ENCODE measurements around the gene KANSL3. TPM values are rescaled to one million over a fixed set of nuclear protein-coding genes. Genes with fewer than 3 reads are reported as not detected.

KANSL3 gene
- 23.8 TPM for polyA plus RNA-seq (2013, experiment 1 of 2)
- 23.9 TPM for polyA plus RNA-seq (2013, experiment 2 of 2)

DNA sequence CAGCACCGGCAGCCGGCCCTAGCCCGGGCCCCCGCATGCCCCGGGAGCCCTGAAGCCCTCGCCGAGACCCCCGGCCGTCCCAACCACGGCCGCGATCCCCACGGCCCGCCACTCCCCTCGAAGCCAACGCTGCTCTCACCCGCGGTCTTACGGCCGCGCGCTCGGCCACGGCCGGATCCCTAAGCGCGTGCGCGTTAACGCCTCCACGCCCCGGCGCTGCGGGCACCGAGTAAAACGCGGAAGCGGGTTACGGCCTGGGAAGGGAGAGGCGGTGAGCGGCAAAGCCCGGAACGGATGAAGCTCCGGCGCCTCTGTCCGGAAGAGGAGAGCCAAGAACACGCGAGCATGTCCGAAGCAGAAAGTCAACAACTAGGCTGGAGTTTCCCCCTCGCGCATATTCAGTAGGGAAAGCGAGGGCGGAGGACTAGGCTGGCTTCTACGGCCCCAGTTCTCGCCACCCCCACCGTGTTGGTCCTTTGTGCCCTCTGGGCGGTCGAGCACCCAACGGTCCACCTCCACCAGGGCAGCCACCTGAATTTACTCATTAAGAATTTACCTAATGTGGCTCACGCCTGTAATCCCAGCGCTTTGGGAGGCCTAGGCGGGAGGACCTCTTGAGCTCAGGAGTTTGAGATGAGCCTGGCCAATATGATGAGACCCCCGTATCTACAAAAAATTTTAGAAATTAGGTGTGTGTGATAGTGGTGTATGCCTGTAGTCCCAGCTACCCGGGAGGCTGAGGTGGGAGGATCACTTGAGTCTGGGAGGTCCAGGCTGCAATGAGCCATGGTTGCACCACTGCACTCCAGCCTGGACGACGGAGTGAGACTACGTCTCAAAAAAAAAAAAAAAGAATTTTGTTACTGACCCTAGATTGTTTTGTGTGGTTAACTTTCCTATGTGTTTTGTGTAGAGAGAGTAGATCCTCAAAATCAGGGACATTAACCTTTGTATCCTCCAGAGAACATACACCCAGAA, at the start of gene KANSL3:
KANSL3 (minus strand) TSS at position 169 of the 978 bp plus-strand sequence. CDS start 1,177 bp downstream, outside the sequence.
- Histone ChIP-seq H3K4me1 (ENCODE audit: control insufficient read depth in 2 of 2, insufficient read depth in 1 of 2, low read depth in 1 of 2, low read length in 2 of 2) (peaks cover 11 to 14% of the 10 kb centered on the region in 2 donors), H3K18ac (ENCODE audit: low read length) (peak within 1 kb of the TSS; percentile 98), H2BK120ac (ENCODE audit: low read depth, low read length) (no peak within 1 kb of the TSS), H3K4me3 (ENCODE audit: low read length in 2 of 2) (peak within 1 kb of the TSS; percentile 86 to 96), H2BK15ac (ENCODE audit: low read length) (peak within 1 kb of the TSS; percentile 99), H2AK5ac (ENCODE audit: low read depth, low read length) (peak within 1 kb of the TSS; percentile 19), H3K27ac (replicated peaks; ENCODE audit: low read length) (no peak within 1 kb of the TSS), H3K9ac (ENCODE audit: low read depth, low read length, poor library complexity) (peak within 1 kb of the TSS; percentile 93), H3K9me3 (replicated peaks in 1 of 2; ENCODE audit: control insufficient read depth in 2 of 2, insufficient read depth in 1 of 2, low read depth in 1 of 2, low read length in 2 of 2) (no peaks in the 10 kb centered on the region), H4K8ac (ENCODE audit: low read depth, low read length) (no peak within 1 kb of the TSS), H3K4me2 (ENCODE audit: insufficient read depth, low read length, poor library complexity, severe bottlenecking) (peak within 1 kb of the TSS; percentile 85), H3K36me3 (replicated peaks in 1 of 2; ENCODE audit: control insufficient read depth in 2 of 2, insufficient read depth in 2 of 2, low read length in 2 of 2) (peaks cover 4 to 32% of the 10 kb centered on the region in 2 donors), H3K4ac (ENCODE audit: low read length) (no peak within 1 kb of the TSS), H2BK5ac (ENCODE audit: low read length) (peak within 1 kb of the TSS; percentile 11), H3K79me1 (ENCODE audit: low read depth, low read length) (peaks cover 6% of the 10 kb centered on the region), H3K23ac (ENCODE audit: low read depth, low read length, poor library complexity) (peak within 1 kb of the TSS; percentile 100), H2AFZ (ENCODE audit: low read length) (peak within 1 kb of the TSS; percentile 97), H3K27me3 (ENCODE audit: control insufficient read depth in 3 of 3, insufficient read depth in 3 of 3, low read depth in 1 of 3, low read length in 3 of 3) (no peaks in the 10 kb centered on the region), H2BK12ac (ENCODE audit: low read length) (peak within 1 kb of the TSS; percentile 99), H3K14ac (ENCODE audit: low read length) (peak within 1 kb of the TSS; percentile 97), H4K91ac (ENCODE audit: low read depth, low read length, poor library complexity) (no peak within 1 kb of the TSS)
- peak; percentile 92 for DNase-seq (ENCODE audit: low spot score)
- WGBS, 2 donors (ENCODE audit: extremely low coverage in 2 of 2, insufficient read length in 2 of 2, insufficient replicate concordance in 1 of 2), result no CpG with 5 or more reads among the region's 67 CpGs

DNA sequence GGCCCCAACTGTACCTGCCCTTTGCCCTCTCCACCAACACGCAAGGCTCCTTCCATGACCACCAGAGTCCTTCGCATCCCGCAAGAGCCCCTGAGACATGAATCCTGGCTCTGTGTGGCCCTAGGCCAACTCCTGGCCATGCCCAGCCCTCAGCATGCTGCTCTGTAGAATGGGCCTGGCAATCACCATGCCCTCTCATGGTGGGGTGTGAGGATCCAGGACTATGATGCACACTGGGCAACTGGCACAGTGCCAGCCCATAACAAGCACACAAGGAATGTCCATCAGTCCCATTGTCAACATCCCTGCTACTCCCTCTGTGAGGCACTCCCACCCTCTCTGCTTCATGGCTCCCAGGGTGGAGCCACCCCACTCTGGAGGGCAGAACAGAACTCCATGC, 49.2 kb upstream of the KANSL3 start:
- H3K9ac ChIP-seq (ENCODE audit: low read depth, low read length, poor library complexity), result no peak overlapping the region
- H3K18ac ChIP-seq (ENCODE audit: low read length), result peak overlapping the region; percentile 74
- no peak overlapping the region for H2BK5ac ChIP-seq (ENCODE audit: low read length)
- H3K4me2 ChIP-seq (ENCODE audit: insufficient read depth, low read length, poor library complexity, severe bottlenecking), result no peak overlapping the region
- no peak for DNase-seq (ENCODE audit: low spot score)
- no CpG with 5 or more reads among the region's 3 CpGs for WGBS, 2 donors (ENCODE audit: extremely low coverage in 2 of 2, insufficient read length in 2 of 2, insufficient replicate concordance in 1 of 2)
- no peaks in the 10 kb centered on the region for H3K79me1 ChIP-seq (ENCODE audit: low read depth, low read length)
- no peak overlapping the region for H2AFZ ChIP-seq (ENCODE audit: low read length)
- H2BK15ac ChIP-seq (ENCODE audit: low read length), result no peak overlapping the region
- no peaks in the 10 kb centered on the region for H3K9me3 ChIP-seq (replicated peaks in 1 of 2; ENCODE audit: control insufficient read depth in 2 of 2, insufficient read depth in 1 of 2, low read depth in 1 of 2, low read length in 2 of 2)
- no peak overlapping the region for H3K14ac ChIP-seq (ENCODE audit: low read length)
- no peak overlapping the region for H4K91ac ChIP-seq (ENCODE audit: low read depth, low read length, poor library complexity)
- H4K8ac ChIP-seq (ENCODE audit: low read depth, low read length), result no peak overlapping the region
- H3K4me3 ChIP-seq (ENCODE audit: low read length in 2 of 2), result peak overlapping the region in 1 of 2 donors; percentile 7
- H2BK120ac ChIP-seq (ENCODE audit: low read depth, low read length), result no peak overlapping the region
- peaks cover 2 to 12% of the 10 kb centered on the region in 2 donors for H3K4me1 ChIP-seq (ENCODE audit: control insufficient read depth in 2 of 2, insufficient read depth in 1 of 2, low read depth in 1 of 2, low read length in 2 of 2)
- no peaks in the 10 kb centered on the region for H3K36me3 ChIP-seq (replicated peaks in 1 of 2; ENCODE audit: control insufficient read depth in 2 of 2, insufficient read depth in 2 of 2, low read length in 2 of 2)
- H3K27me3 ChIP-seq (ENCODE audit: control insufficient read depth in 3 of 3, insufficient read depth in 3 of 3, low read depth in 1 of 3, low read length in 3 of 3), result no peaks in the 10 kb centered on the region
- no peak overlapping the region for H3K27ac ChIP-seq (replicated peaks; ENCODE audit: low read length)
- no peak overlapping the region for H3K4ac ChIP-seq (ENCODE audit: low read length)
- no peak overlapping the region for H3K23ac ChIP-seq (ENCODE audit: low read depth, low read length, poor library complexity)
- H2BK12ac ChIP-seq (ENCODE audit: low read length), result no peak overlapping the region
- peak overlapping the region; percentile 4 for H2AK5ac ChIP-seq (ENCODE audit: low read depth, low read length)

DNA sequence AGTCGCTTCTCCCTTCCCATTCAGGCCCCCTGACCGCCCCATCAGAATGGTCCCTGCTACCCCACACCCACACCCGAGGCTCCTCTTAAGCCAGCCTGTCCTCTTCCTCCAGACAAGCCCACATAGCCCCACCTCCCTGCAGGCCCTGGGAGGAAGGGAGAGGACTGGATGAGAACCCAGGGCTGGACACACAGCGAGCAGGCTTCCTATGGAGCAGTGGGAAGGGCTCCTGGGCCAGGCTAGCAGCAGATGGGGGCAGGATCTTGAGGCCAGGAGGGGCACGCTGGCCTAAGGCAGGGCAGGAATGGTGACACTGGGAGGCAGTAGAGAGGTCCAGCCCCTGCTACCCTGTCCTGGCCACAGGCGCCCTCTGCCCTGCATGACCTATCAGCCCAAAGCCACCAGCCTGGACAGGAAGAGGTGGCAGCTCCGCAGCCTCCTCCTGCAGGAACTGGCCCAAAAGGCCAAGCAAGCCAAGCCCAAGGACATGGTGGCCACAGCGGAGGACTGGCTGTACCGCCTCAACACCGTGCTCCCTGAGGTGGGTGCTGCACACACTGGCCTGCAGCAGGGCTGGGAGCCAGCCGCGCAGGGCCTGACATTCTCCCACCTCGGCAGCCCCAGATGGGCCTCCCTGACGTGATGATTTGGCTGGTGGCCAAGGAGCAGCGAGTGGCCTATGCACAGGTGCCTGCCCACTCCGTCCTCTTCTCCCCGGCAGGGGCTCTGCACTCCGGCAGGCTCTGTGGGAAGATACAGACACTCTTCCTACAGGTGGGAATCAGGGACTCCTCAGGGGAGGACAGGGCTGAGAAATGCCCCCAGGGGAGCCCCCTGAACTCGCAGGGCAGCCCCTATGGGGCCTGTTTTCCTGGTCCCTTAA, 47.7 kb upstream of the KANSL3 start:
- Histone ChIP-seq H2BK12ac (ENCODE audit: low read length) (no peak overlapping the region), H3K27me3 (ENCODE audit: control insufficient read depth in 3 of 3, insufficient read depth in 3 of 3, low read depth in 1 of 3, low read length in 3 of 3) (no peaks in the 10 kb centered on the region), H3K4me1 (ENCODE audit: control insufficient read depth in 2 of 2, insufficient read depth in 1 of 2, low read depth in 1 of 2, low read length in 2 of 2) (peaks cover 2 to 12% of the 10 kb centered on the region in 2 donors), H2BK120ac (ENCODE audit: low read depth, low read length) (no peak overlapping the region), H3K4me3 (ENCODE audit: low read length in 2 of 2) (no peak overlapping the region), H3K23ac (ENCODE audit: low read depth, low read length, poor library complexity) (peak overlapping the region; percentile 9), H4K8ac (ENCODE audit: low read depth, low read length) (peak overlapping the region; percentile 97), H3K27ac (replicated peaks; ENCODE audit: low read length) (no peak overlapping the region), H3K18ac (ENCODE audit: low read length) (peak overlapping the region; percentile 88), H2BK5ac (ENCODE audit: low read length) (no peak overlapping the region), H3K79me1 (ENCODE audit: low read depth, low read length) (no peaks in the 10 kb centered on the region), H3K4ac (ENCODE audit: low read length) (no peak overlapping the region), H3K9me3 (replicated peaks in 1 of 2; ENCODE audit: control insufficient read depth in 2 of 2, insufficient read depth in 1 of 2, low read depth in 1 of 2, low read length in 2 of 2) (no peaks in the 10 kb centered on the region), H2BK15ac (ENCODE audit: low read length) (no peak overlapping the region), H3K9ac (ENCODE audit: low read depth, low read length, poor library complexity) (no peak overlapping the region), H2AK5ac (ENCODE audit: low read depth, low read length) (peak overlapping the region; percentile 58), H3K36me3 (replicated peaks in 1 of 2; ENCODE audit: control insufficient read depth in 2 of 2, insufficient read depth in 2 of 2, low read length in 2 of 2) (no peaks in the 10 kb centered on the region), H2AFZ (ENCODE audit: low read length) (peak overlapping the region; percentile 68), H3K4me2 (ENCODE audit: insufficient read depth, low read length, poor library complexity, severe bottlenecking) (no peak overlapping the region), H3K14ac (ENCODE audit: low read length) (peak overlapping the region; percentile 67), H4K91ac (ENCODE audit: low read depth, low read length, poor library complexity) (no peak overlapping the region)
- no CpG with 5 or more reads among the region's 19 CpGs for WGBS, 2 donors (ENCODE audit: extremely low coverage in 2 of 2, insufficient read length in 2 of 2, insufficient replicate concordance in 1 of 2)
- DNase-seq (ENCODE audit: low spot score), result no peak

All from neuronal stem cell (in vitro differentiated cells).